HCT116 (cell line): ENCODE results near the gene IQSEC3. TPM values are rescaled to one million over a fixed set of nuclear protein-coding genes. Genes with fewer than 3 reads are reported as not detected.

Source experiments
- ATAC-seq: fragments of 200-7000 bp; cut with Tn5 transposase; 2 replicates; pipeline ENCODE4 v1.9.1; 2020; ENCODE audit warnings: mild to moderate bottlenecking, moderate library complexity
- BruUV-seq: library from RNA; stranded (reverse); fragments of 400-500 nt; replicated peaks from 2 replicates; lab custom pipeline; 2021; lab: Mats Ljungman, UMichigan
- CTCF ChIA-PET: fragments of 300-600 bp; sonication (Branson Sonifier 250); formaldehyde crosslinking; loops from one replicate; lab custom pipeline; 2021; ENCODE audit warnings: antibody characterized with exemption; lab: Charles Lee
- POLR2A ChIA-PET: fragments of 300-600, 350-600 bp; sonication (Branson Sonifier 250); formaldehyde crosslinking; loops from one replicate; lab custom pipeline; 2021; ENCODE audit warnings: antibody characterized with exemption; lab: Charles Lee
- RAD21 ChIA-PET, 2 experiments: fragments of 300-600 bp; sonication (Branson Sonifier 250); formaldehyde crosslinking; loops; one replicate each; lab custom pipeline; 2023; ENCODE audit warnings: low total read pairs in 2 of 2; ENCODE audit not compliant: uncharacterized antibody in 2 of 2, unreplicated experiment in 2 of 2, low non-redundant PET in 1 of 2; lab: Charles Lee
- DNase-seq: peaks from one replicate; pipeline ENCODE4 v3.0.0-alpha.2; 2010; ENCODE audit warnings: low read depth, low spot score
- H2AFZ ChIP-seq: fragments of 200-600 bp; shearing (Covaris generic), sonication (generic); 2 replicates; pipeline ENCODE4 v1.6.1; 2017; ENCODE audit warnings: low read depth, mixed run types, mixed read lengths, antibody characterized with exemption, low read length; ENCODE audit not compliant: poor library complexity, severe bottlenecking
- H3K27ac ChIP-seq: 2 replicates; pipeline ENCODE4 v1.5.1; 2012; ENCODE audit warnings: low read depth, low read length
- H3K27me3 ChIP-seq: fragments of 200-600 bp; sonication (generic); 2 replicates; pipeline ENCODE4 v1.6.1; 2016; ENCODE audit warnings: mixed run types, low read length, mixed read lengths; ENCODE audit not compliant: insufficient read depth
- H3K36me3 ChIP-seq, 2 experiments: fragments of 200-500 bp in 1 of 2; fragments of 200-600 bp in 1 of 2; sonication (Bioruptor generic) in 1 of 2; sonication (generic) in 1 of 2; 2 replicates each; pipeline versions ENCODE4 v1.5.1 to v1.6.1; 2014 to 2016; ENCODE audit warnings: low read length in 2 of 2, inconsistent platforms in 1 of 2, mixed read lengths in 1 of 2, mixed run types in 1 of 2; ENCODE audit not compliant: insufficient read depth in 2 of 2, control insufficient read depth in 1 of 2
- H3K4me1 ChIP-seq, 2 experiments: fragments of 200-600 bp in 1 of 2; sonication (generic) in 1 of 2; 2 replicates each; pipeline versions ENCODE4 v1.5.1 to v1.6.1; 2012 to 2017; ENCODE audit warnings: low read length in 2 of 2, inconsistent platforms in 1 of 2, mild to moderate bottlenecking in 1 of 2, mixed read lengths in 1 of 2, mixed run types in 1 of 2, moderate library complexity in 1 of 2; ENCODE audit not compliant: insufficient read depth in 2 of 2, control insufficient read depth in 1 of 2
- H3K4me2 ChIP-seq: fragments of 200-600 bp; sonication (generic); 2 replicates; pipeline ENCODE4 v1.6.1; 2017; ENCODE audit warnings: mixed run types, low read length, mixed read lengths
- H3K4me3 ChIP-seq, 2 experiments: fragments of 200-600 bp in 1 of 2; sonication (generic) in 1 of 2; replicated peaks in 1 of 2; 2 replicates each; pipeline ENCODE4 v1.5.1; 2011 to 2016; ENCODE audit warnings: low read length in 2 of 2, control low read depth in 1 of 2, low read depth in 1 of 2, mild to moderate bottlenecking in 1 of 2, mixed read lengths in 1 of 2, mixed run types in 1 of 2
- H3K79me2 ChIP-seq: fragments of 200-600 bp; sonication (generic); 2 replicates; pipeline ENCODE4 v1.6.1; 2017; ENCODE audit warnings: mild to moderate bottlenecking, mixed run types, low read length, moderate library complexity, mixed read lengths; ENCODE audit not compliant: insufficient read depth
- H3K9ac ChIP-seq: fragments of 200-600 bp; sonication (generic); 2 replicates; pipeline ENCODE4 v1.6.1; 2016; ENCODE audit warnings: low read length, mixed read lengths
- H3K9me2 ChIP-seq: fragments of 200-600 bp; sonication (generic), shearing (Covaris generic); 2 replicates; pipeline ENCODE4 v1.6.1; 2017; ENCODE audit warnings: mixed run types, mild to moderate bottlenecking, moderate library complexity; ENCODE audit not compliant: insufficient read depth
- H3K9me3 ChIP-seq, 2 experiments: fragments of 200-500 bp in 1 of 2; fragments of 200-600 bp in 1 of 2; sonication (Bioruptor generic) in 1 of 2; sonication (generic) in 1 of 2; 2 replicates each; pipeline ENCODE4 v1.6.1; 2014 to 2017; ENCODE audit warnings: low read length in 2 of 2, mixed read lengths in 2 of 2, inconsistent platforms in 1 of 2, low read depth in 1 of 2, mild to moderate bottlenecking in 1 of 2, mixed run types in 1 of 2, moderate library complexity in 1 of 2; ENCODE audit not compliant: control insufficient read depth in 1 of 2, insufficient read depth in 1 of 2
- H4K20me1 ChIP-seq: fragments of 200-600 bp; sonication (generic), shearing (Covaris generic); 2 replicates; pipeline ENCODE4 v1.6.1; 2017; ENCODE audit warnings: mixed run types, mild to moderate bottlenecking, moderate library complexity; ENCODE audit not compliant: insufficient read depth
- CTCF ChIP-seq, 3 experiments: fragments of 200-600 bp in 1 of 3; sonication (generic) in 1 of 3; IDR thresholded peaks in 2 of 3; conservative IDR thresholded peaks in 1 of 3; 2 replicates each; pipeline ENCODE4 v1.5.1; 2012 to 2017; ENCODE audit warnings: low read depth in 2 of 3, low read length in 2 of 3, antibody characterized with exemption in 1 of 3, borderline replicate concordance in 1 of 3, control low read depth in 1 of 3, mild to moderate bottlenecking in 1 of 3, mixed read lengths in 1 of 3, mixed run types in 1 of 3, moderate library complexity in 1 of 3; ENCODE audit not compliant: insufficient read depth in 1 of 3
- POLR2A ChIP-seq: IDR thresholded peaks from 2 replicates; pipeline ENCODE4 v1.7.0; 2011; ENCODE audit warnings: borderline replicate concordance; ENCODE audit not compliant: insufficient read depth, insufficient read length; ENCODE audit errors: extremely low read depth
- REST ChIP-seq: IDR thresholded peaks from 2 replicates; pipeline ENCODE4 v1.6.1; 2012; ENCODE audit warnings: low read depth
- TCF7L2 ChIP-seq: IDR thresholded peaks from 2 replicates; pipeline ENCODE4 v1.7.0; 2011; ENCODE audit warnings: borderline replicate concordance, inconsistent platforms; ENCODE audit not compliant: insufficient read depth, insufficient read length; ENCODE audit errors: extremely low read depth
- intact Hi-C: fragments of 100-400 bp; cut with micrococcal nuclease; formaldehyde crosslinking; loops from 2 replicates; pipeline ENCODE4 v1.10.0; 2022
- total RNA-seq: library from RNA; stranded (reverse); gene quantifications from one replicate; pipeline ENCODE4 v1.2.1, GENCODE V29; 2021; ENCODE audit not compliant: unreplicated experiment

Gene IQSEC3
- total RNA-seq, 1 experiment from 2014 or later = not detected

DNA sequence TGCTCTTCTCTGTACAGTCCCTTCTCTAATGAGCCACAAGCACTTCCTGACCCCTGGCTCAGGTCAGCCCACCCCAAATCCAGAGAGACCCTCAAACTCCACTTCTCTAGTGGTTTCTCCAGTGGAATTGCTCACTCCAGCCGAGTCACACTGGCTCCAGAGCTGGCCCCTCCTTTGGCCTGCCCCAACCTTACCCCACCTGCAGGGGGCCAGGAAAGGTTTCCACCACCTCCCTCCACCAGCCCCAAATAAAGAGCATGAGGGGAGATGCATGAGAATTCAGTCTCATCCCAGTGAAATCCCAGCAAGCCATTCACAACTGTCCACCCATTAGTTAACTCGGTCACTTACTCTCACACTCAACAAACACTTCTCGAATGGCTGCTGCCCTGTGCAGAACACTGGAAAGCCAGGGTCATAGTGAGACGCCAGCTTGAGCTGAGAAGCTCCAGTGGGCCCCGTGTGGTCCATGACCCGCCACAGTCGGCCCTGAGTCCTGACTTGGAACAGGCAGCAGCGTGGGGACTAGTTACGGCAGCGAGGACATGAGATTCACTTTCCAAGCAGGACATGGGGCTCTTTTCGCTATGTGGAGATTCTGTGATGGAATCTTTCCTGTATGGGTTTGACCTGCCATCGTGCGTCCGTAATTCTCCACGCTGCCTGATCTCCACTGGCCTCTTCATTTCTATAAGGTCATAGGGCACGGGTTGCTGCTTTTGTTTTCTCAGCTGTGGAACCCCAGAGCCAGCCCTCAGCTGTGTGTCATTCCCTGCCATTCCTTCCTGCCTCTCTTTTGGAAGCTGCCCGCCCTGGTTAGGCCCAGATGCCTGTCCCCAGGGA lies 103.2 kb downstream of the IQSEC3 start:
- H3K79me2 ChIP-seq = no peaks in the 10 kb centered on the region
- no peak overlapping the region for H3K27ac ChIP-seq
- intact Hi-C loops = no loop called here
- TF ChIP-seq POLR2A = no peak
- no peak for TF ChIP-seq REST
- peak in 2 of 3 experiments; percentile 45 to 52; a peak in 3 of 6 replicates for TF ChIP-seq CTCF (IDR thresholded peaks at IDR 0.05 in 2 of 3, conservative IDR thresholded peaks at IDR 0.05 in 1 of 3; ENCODE audit: borderline replicate concordance in 1 of 3, insufficient read depth in 1 of 3, low read depth in 2 of 3, low read length in 2 of 3)
- no peak for TF ChIP-seq TCF7L2
- H3K36me3 ChIP-seq = no peaks in the 10 kb centered on the region
- ATAC-seq (peak; percentile 81), DNase-seq (no peak)
- no peak overlapping the region for H2AFZ ChIP-seq
- no TSS peak for BruUV-seq
- H4K20me1 ChIP-seq = no peaks in the 10 kb centered on the region
- RAD21 ChIA-PET = no interaction called here
- CTCF ChIA-PET = no interaction called here
- POLR2A ChIA-PET = no interaction called here
- 0 out of 4 replicates have a peak, but pooled peaks cover 0 to 4% of the 10 kb centered on the region in 2 experiments for H3K4me1 ChIP-seq
- H3K9me2 ChIP-seq = no peaks in the 10 kb centered on the region
- H3K9ac ChIP-seq = no peak overlapping the region
- no peaks in the 10 kb centered on the region for H3K27me3 ChIP-seq
- H3K9me3 ChIP-seq = no peaks in the 10 kb centered on the region
- H3K4me3 ChIP-seq = no peak overlapping the region
- no peak overlapping the region for H3K4me2 ChIP-seq
